Colonic mucosa (tissue), 4 donors: ENCODE data around the gene SHB. TPM values are rescaled to one million over a fixed set of nuclear protein-coding genes. Genes with fewer than 3 reads are reported as not detected.

Experiments
- DNase-seq: peaks from one replicate; pipeline ENCODE4 v3.0.0-alpha.2; 2020
- H3K27ac ChIP-seq: fragments of 200-600 bp; one replicate; pipeline ENCODE4 v1.8.0; 2021
- H3K27me3 ChIP-seq: fragments of 200-600 bp; one replicate; pipeline ENCODE4 v1.8.0; 2021
- H3K36me3 ChIP-seq: fragments of 200-600 bp; one replicate; pipeline ENCODE4 v1.8.0; 2021
- H3K4me1 ChIP-seq: fragments of 200-600 bp; one replicate; pipeline ENCODE4 v1.8.0; 2021; ENCODE audit warnings: mild to moderate bottlenecking
- H3K4me3 ChIP-seq: fragments of 200-600 bp; one replicate; pipeline ENCODE4 v1.8.0; 2021
- H3K9ac ChIP-seq, 2 donors: one replicate each; pipeline ENCODE4 v1.7.0; 2013; ENCODE audit warnings: control low read depth in 2 of 2, low read depth in 2 of 2, low read length in 2 of 2
- H3K9me3 ChIP-seq: fragments of 200-600 bp; one replicate; pipeline ENCODE4 v1.8.0; 2021
- CTCF ChIP-seq: fragments of 200-600 bp; IDR thresholded peaks from one replicate; pipeline ENCODE4 v1.8.0; 2022; ENCODE audit warnings: antibody characterized with exemption, mild to moderate bottlenecking
- intact Hi-C: fragments of 100-400 bp; cut with DNase I; formaldehyde crosslinking; loops from one replicate; pipeline ENCODE4 v1.14.1; 2022
- total RNA-seq, 2 donors: library from RNA; stranded (reverse); fragmentation: NEBNext Ultra II Directional in 1 of 2; extraction: Animal tissue kit (Norgen Biotek cat#: 25700) in 1 of 2; gene quantifications; one replicate each; pipeline ENCODE4 v1.2.1, GENCODE V29; 2021
- donor health status: healthy.
- donor health status: DM: no; HTN: no; CAD: no.
- donor health status: DM: no; HTN: no; CAD: no.

SHB gene
- total RNA-seq, 2 donors from 2014 or later, result 17.4 to 24.0 TPM

GRCh38 chr9:38018958-38019602, 49.9 kb downstream of the SHB start:
- intact Hi-C loops, result no loop called here
- Histone ChIP-seq H3K9ac (no peak overlapping the region), H3K9me3 (no peaks in the 10 kb centered on the region), H3K27me3 (no peaks in the 10 kb centered on the region), H3K36me3 (no peaks in the 10 kb centered on the region), H3K27ac (peak overlapping the region; percentile 27), H3K4me1 (no peaks in the 10 kb centered on the region), H3K4me3 (no peak overlapping the region)
- DNase-seq, result no peak
- no peak for TF ChIP-seq CTCF

- intact Hi-C loops, result no loop called here
- peaks cover 3% of the 10 kb centered on the region for H3K36me3 ChIP-seq
Measured at GRCh38 chr9:38018241-38018957, 50.6 kb downstream of the SHB start.

GRCh38 chr9:38017885-38018186, 51.2 kb downstream of the SHB start:
- Histone ChIP-seq H3K27me3 (no peaks in the 10 kb centered on the region), H3K9ac (no peak overlapping the region), H3K4me1 (no peaks in the 10 kb centered on the region), H3K27ac (no peak overlapping the region), H3K9me3 (no peaks in the 10 kb centered on the region), H3K36me3 (peaks cover 4% of the 10 kb centered on the region), H3K4me3 (no peak overlapping the region)
- TF ChIP-seq CTCF, result no peak
- intact Hi-C loops, result no loop called here
- no peak for DNase-seq

More at GRCh38 chr9:38018241-38018957, 50.6 kb downstream of the SHB start:
- Histone ChIP-seq H3K27ac (no peak overlapping the region), H3K9me3 (no peaks in the 10 kb centered on the region), H3K9ac (no peak overlapping the region), H3K27me3 (no peaks in the 10 kb centered on the region), H3K4me3 (no peak overlapping the region), H3K4me1 (no peaks in the 10 kb centered on the region)
- DNase-seq, result no peak
- no peak for TF ChIP-seq CTCF

- intact Hi-C loops, result no loop called here
- Histone ChIP-seq H3K4me3 (no peak overlapping the region), H3K4me1 (no peaks in the 10 kb centered on the region), H3K36me3 (peaks cover 4% of the 10 kb centered on the region), H3K27ac (no peak overlapping the region), H3K27me3 (no peaks in the 10 kb centered on the region), H3K9me3 (no peaks in the 10 kb centered on the region), H3K9ac (no peak overlapping the region)
- no peak for DNase-seq
- no peak for TF ChIP-seq CTCF
Measured at GRCh38 chr9:38017149-38017884, 51.7 kb downstream of the SHB start.

GRCh38 chr9:38016375-38017135, 52.5 kb downstream of the SHB start:
- Histone ChIP-seq H3K4me3 (no peak overlapping the region), H3K9me3 (no peaks in the 10 kb centered on the region), H3K27ac (no peak overlapping the region), H3K27me3 (no peaks in the 10 kb centered on the region), H3K36me3 (peaks cover 4% of the 10 kb centered on the region), H3K4me1 (no peaks in the 10 kb centered on the region), H3K9ac (no peak overlapping the region)
- intact Hi-C loops, result no loop called here
- TF ChIP-seq CTCF, result no peak
- DNase-seq, result no peak
